Measurements from ENCODE around the gene ISL2. TPM values are rescaled to one million over a fixed set of nuclear protein-coding genes. Genes with fewer than 3 reads are reported as not detected.
"Not testable (repeated sequence)": the region's sequence is repeated elsewhere in the genome, so short reads cannot be mapped to it uniquely, and the experiment has no call there.

Gene ISL2
- total RNA-seq, 1 experiment from 2014 or later, result 7.6 TPM

DNA sequence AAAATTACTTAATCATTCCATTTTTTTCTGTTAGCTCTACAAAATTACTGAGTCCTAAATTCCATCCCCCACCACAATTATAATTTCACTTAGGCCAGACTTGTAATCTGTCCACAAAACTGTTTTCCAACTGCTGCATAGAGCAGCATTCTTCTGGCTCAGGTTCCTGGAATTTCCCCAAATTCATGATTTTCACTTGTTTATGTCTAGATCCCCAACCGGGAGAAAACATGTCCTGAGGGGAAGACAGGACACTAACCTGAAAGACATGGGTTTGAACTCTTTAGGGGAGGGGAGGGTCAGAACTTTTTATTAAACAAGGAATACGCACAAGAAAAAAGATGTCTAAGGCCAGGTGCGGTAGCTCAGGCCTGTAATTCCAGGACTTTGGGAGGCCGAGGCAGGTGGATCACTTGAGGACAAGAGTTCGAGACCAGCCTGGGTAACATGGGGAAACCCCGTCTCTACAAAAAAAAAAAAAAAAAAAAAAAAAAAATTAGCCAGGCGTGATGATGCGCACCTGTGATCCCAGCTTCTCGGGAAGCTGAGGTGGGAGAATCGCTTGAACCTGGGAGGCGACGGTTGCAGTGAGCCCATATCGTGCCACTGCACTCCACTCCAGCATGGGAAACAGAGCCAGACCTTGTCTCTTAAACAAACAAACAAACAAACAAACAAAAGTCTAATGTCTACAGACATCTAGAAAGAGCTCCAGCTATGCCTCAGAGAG, 26.8 kb upstream of the ISL2 start:
- peaks cover 3% of the 10 kb centered on the region for H3K9me3 Mint-ChIP-seq (ENCODE audit: low read depth, unreplicated experiment)
- no TSS peak for BruUV-seq (replicated peaks)
- H3K27ac Mint-ChIP-seq (ENCODE audit: unreplicated experiment), result peak overlapping the region; percentile 81
- CTCF ChIA-PET, result interaction anchor here (3.2 kb wide), 1 partner anchor 11 kb away, joined by 12 read pairs; no protein-coding TSS in a partner anchor
- TF ChIP-seq CTCF (IDR thresholded peaks at IDR 0.05; ENCODE audit: unreplicated experiment), result no peak
- H3K27me3 Mint-ChIP-seq (ENCODE audit: unreplicated experiment), result no peaks in the 10 kb centered on the region
- no peak for DNase-seq
- peaks cover 49% of the 10 kb centered on the region for H3K4me1 Mint-ChIP-seq (ENCODE audit: low read depth, unreplicated experiment)
- peaks cover 35% of the 10 kb centered on the region for H3K36me3 Mint-ChIP-seq (ENCODE audit: insufficient read depth, unreplicated experiment)
- intact Hi-C loops (cut with micrococcal nuclease; ENCODE audit: unreplicated experiment), result no loop called here
- peak overlapping the region; percentile 43 for H3K4me3 Mint-ChIP-seq (ENCODE audit: low read depth, unreplicated experiment)

DNA sequence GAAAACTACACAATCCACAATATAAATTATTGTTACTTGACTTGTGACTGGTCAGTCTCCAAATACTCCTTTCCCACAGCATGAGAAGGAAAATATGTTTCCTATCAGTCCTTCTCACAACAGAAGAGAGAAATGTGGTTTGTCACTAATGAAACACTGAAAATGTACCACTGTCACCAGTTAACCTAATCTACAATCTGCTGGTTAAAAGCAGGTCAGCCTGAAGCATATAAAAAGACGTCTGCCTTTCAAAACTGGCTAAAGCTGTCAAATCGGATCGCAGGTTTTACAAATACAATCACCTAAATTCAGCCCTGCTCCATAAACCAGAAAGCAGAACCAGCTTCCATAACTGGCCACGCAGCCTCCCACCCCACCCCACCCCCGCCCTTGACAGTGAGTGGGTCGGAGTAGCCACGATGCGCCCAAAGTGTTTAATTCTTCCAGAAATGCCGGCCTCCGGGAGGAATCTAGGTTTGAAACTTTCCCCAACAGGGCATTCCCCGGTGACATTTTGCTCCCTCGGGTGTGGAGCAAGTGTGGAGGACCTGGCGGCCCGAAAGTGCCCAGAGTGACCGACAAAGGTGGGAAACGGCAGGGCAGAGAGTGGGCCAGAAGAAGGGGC, 26.0 kb upstream of the ISL2 start:
- CTCF ChIA-PET, result interaction anchor here (3.2 kb wide), 1 partner anchor 11 kb away, joined by 12 read pairs; no protein-coding TSS in a partner anchor
- BruUV-seq (replicated peaks), result TSS peak; percentile 25

GRCh38 chr15:76311100-76311953, 25.2 kb upstream of the ISL2 start, which contains the start of gene ETFA:
ETFA (minus strand) TSS chr15:76311469; CDS start chr15:76311388, 81 bp downstream.
- H3K27me3 Mint-ChIP-seq (ENCODE audit: unreplicated experiment), result no peaks in the 10 kb centered on the region
- CTCF ChIA-PET, result interaction anchor here (0.6 to 3.2 kb wide), 3 partner anchors 12 to 1186 kb away, joined by 3 to 12 read pairs (median 4); no protein-coding TSS in a partner anchor
- peaks cover 35% of the 10 kb centered on the region for H3K36me3 Mint-ChIP-seq (ENCODE audit: insufficient read depth, unreplicated experiment)
- peak; percentile 98 for DNase-seq
- H3K27ac Mint-ChIP-seq (ENCODE audit: unreplicated experiment), result peak within 1 kb of the TSS; percentile 81
- intact Hi-C loops (cut with micrococcal nuclease; ENCODE audit: unreplicated experiment), result no loop called here
- BruUV-seq (replicated peaks), result no TSS peak
- no peak for TF ChIP-seq CTCF (IDR thresholded peaks at IDR 0.05; ENCODE audit: unreplicated experiment)
- H3K4me1 Mint-ChIP-seq (ENCODE audit: low read depth, unreplicated experiment), result peaks cover 43% of the 10 kb centered on the region
- H3K4me3 Mint-ChIP-seq (ENCODE audit: low read depth, unreplicated experiment), result peak within 1 kb of the TSS; percentile 43
- peaks cover 3% of the 10 kb centered on the region for H3K9me3 Mint-ChIP-seq (ENCODE audit: low read depth, unreplicated experiment)

More for the DNA sequence above, 26.0 kb upstream of the ISL2 start:
- Mint-ChIP-seq H3K9me3 (ENCODE audit: low read depth, unreplicated experiment) (peaks cover 3% of the 10 kb centered on the region), H3K36me3 (ENCODE audit: insufficient read depth, unreplicated experiment) (peaks cover 35% of the 10 kb centered on the region), H3K27me3 (ENCODE audit: unreplicated experiment) (no peaks in the 10 kb centered on the region), H3K4me1 (ENCODE audit: low read depth, unreplicated experiment) (peaks cover 44% of the 10 kb centered on the region), H3K27ac (ENCODE audit: unreplicated experiment) (peak overlapping the region; percentile 81), H3K4me3 (ENCODE audit: low read depth, unreplicated experiment) (peak overlapping the region; percentile 43)
- no peak for TF ChIP-seq CTCF (IDR thresholded peaks at IDR 0.05; ENCODE audit: unreplicated experiment)
- intact Hi-C loops (cut with micrococcal nuclease; ENCODE audit: unreplicated experiment), result no loop called here
- DNase-seq, result no peak

- Mint-ChIP-seq H3K36me3 (ENCODE audit: insufficient read depth, unreplicated experiment) (peaks cover 35% of the 10 kb centered on the region), H3K4me1 (ENCODE audit: low read depth, unreplicated experiment) (peaks cover 43% of the 10 kb centered on the region), H3K4me3 (ENCODE audit: low read depth, unreplicated experiment) (peak overlapping the region; percentile 43), H3K9me3 (ENCODE audit: low read depth, unreplicated experiment) (peaks cover 3% of the 10 kb centered on the region), H3K27ac (ENCODE audit: unreplicated experiment) (peak overlapping the region; percentile 81), H3K27me3 (ENCODE audit: unreplicated experiment) (no peaks in the 10 kb centered on the region)
- no TSS peak for BruUV-seq (replicated peaks)
- DNase-seq, result peak; percentile 48
- intact Hi-C loops (cut with micrococcal nuclease; ENCODE audit: unreplicated experiment), result no loop called here
- CTCF ChIA-PET, result interaction anchor here (1.9 to 3.2 kb wide), 2 partner anchors 14 to 17 kb away, joined by 9 to 12 read pairs; no protein-coding TSS in a partner anchor
- TF ChIP-seq CTCF (IDR thresholded peaks at IDR 0.05; ENCODE audit: unreplicated experiment), result no peak
Measured at GRCh38 chr15:76312540-76313174, 23.9 kb upstream of the ISL2 start.

- BruUV-seq (replicated peaks); H3K27me3 Mint-ChIP-seq (ENCODE audit: unreplicated experiment); intact Hi-C loops (cut with micrococcal nuclease; ENCODE audit: unreplicated experiment); H3K9me3 Mint-ChIP-seq (ENCODE audit: low read depth, unreplicated experiment); DNase-seq: not testable (repeated sequence)
- H3K4me1 Mint-ChIP-seq (ENCODE audit: low read depth, unreplicated experiment), result peaks cover 41% of the 10 kb centered on the region
- H3K27ac Mint-ChIP-seq (ENCODE audit: unreplicated experiment), result peak overlapping the region; percentile 81
- peak overlapping the region; percentile 43 for H3K4me3 Mint-ChIP-seq (ENCODE audit: low read depth, unreplicated experiment)
- H3K36me3 Mint-ChIP-seq (ENCODE audit: insufficient read depth, unreplicated experiment), result peaks cover 35% of the 10 kb centered on the region
- CTCF ChIA-PET, result interaction anchor here (1.9 to 3.2 kb wide), 2 partner anchors 14 to 17 kb away, joined by 9 to 12 read pairs; no protein-coding TSS in a partner anchor
Measured at GRCh38 chr15:76313175-76313567, 23.4 kb upstream of the ISL2 start.
